H9 (cell line): ENCODE measurements around the gene ZSCAN22. TPM values are rescaled to one million over a fixed set of nuclear protein-coding genes. Genes with fewer than 3 reads are reported as not detected.
A peak's percentile ranks its signal among the peaks of the same experiment; 100 is the strongest.

Source experiments
- DNase-seq: peaks from one replicate; pipeline ENCODE4 v3.0.0-alpha.2; 2017
- H2AFZ ChIP-seq: one replicate; pipeline ENCODE4 v1.6.1; 2013; ENCODE audit warnings: mild to moderate bottlenecking, low read length, control low read depth, moderate library complexity
- H2AK5ac ChIP-seq: 2 replicates; pipeline ENCODE4 v1.6.1; 2013; ENCODE audit warnings: low read length, control low read depth, mixed read lengths; ENCODE audit not compliant: insufficient read length
- H2BK120ac ChIP-seq: one replicate; pipeline ENCODE4 v1.6.1; 2013; ENCODE audit warnings: low read depth, mild to moderate bottlenecking, low read length, control low read depth, inconsistent platforms; ENCODE audit not compliant: poor library complexity, severe bottlenecking
- H2BK12ac ChIP-seq: 2 replicates; pipeline ENCODE4 v1.6.1; 2013; ENCODE audit warnings: low read length, control low read depth, mixed read lengths, low read depth; ENCODE audit not compliant: insufficient read length
- H2BK15ac ChIP-seq: 2 replicates; pipeline ENCODE4 v1.6.1; 2013; ENCODE audit warnings: low read depth, low read length, control low read depth
- H2BK20ac ChIP-seq: one replicate; pipeline ENCODE4 v1.6.1; 2013; ENCODE audit warnings: low read depth, mild to moderate bottlenecking, low read length, control low read depth, inconsistent platforms; ENCODE audit not compliant: poor library complexity, severe bottlenecking
- H2BK5ac ChIP-seq: 2 replicates; pipeline ENCODE4 v1.6.1; 2013; ENCODE audit warnings: low read length, control low read depth, mixed read lengths; ENCODE audit not compliant: insufficient read length
- H3K14ac ChIP-seq: 2 replicates; pipeline ENCODE4 v1.6.1; 2013; ENCODE audit warnings: low read length, control low read depth; ENCODE audit not compliant: insufficient read depth
- H3K18ac ChIP-seq: 2 replicates; pipeline ENCODE4 v1.6.1; 2013; ENCODE audit warnings: low read depth, mild to moderate bottlenecking, mixed read lengths, low read length, control low read depth; ENCODE audit not compliant: insufficient read length
- H3K23ac ChIP-seq: 2 replicates; pipeline ENCODE4 v1.6.1; 2013; ENCODE audit warnings: low read length, control low read depth, mixed read lengths, low read depth; ENCODE audit not compliant: insufficient read length
- H3K23me2 ChIP-seq: 2 replicates; pipeline ENCODE4 v1.6.1; 2013; ENCODE audit warnings: low read depth, mild to moderate bottlenecking, mixed read lengths, low read length, control low read depth; ENCODE audit not compliant: insufficient read length, poor library complexity, severe bottlenecking
- H3K27ac ChIP-seq: 2 replicates; pipeline ENCODE4 v1.5.1; 2013; ENCODE audit warnings: low read length, control low read depth, mixed read lengths, low read depth; ENCODE audit not compliant: insufficient read length
- H3K27me3 ChIP-seq: 2 replicates; pipeline ENCODE4 v1.6.1; 2013; ENCODE audit warnings: low read length, control low read depth, inconsistent platforms; ENCODE audit not compliant: insufficient read depth
- H3K4ac ChIP-seq: 2 replicates; pipeline ENCODE4 v1.6.1; 2013; ENCODE audit warnings: low read depth, mild to moderate bottlenecking, control low read depth, inconsistent platforms, low read length, moderate library complexity
- H3K4me1 ChIP-seq: 2 replicates; pipeline ENCODE4 v1.6.1; 2013; ENCODE audit warnings: low read length, control low read depth, inconsistent platforms; ENCODE audit not compliant: insufficient read depth
- H3K4me2 ChIP-seq: 2 replicates; pipeline ENCODE4 v1.6.1; 2013; ENCODE audit warnings: low read length, control low read depth, mixed read lengths; ENCODE audit not compliant: insufficient read length, insufficient read depth
- H3K56ac ChIP-seq: 2 replicates; pipeline ENCODE4 v1.6.1; 2013; ENCODE audit warnings: low read depth, mild to moderate bottlenecking, mixed read lengths, low read length, control low read depth; ENCODE audit not compliant: insufficient read length
- H3K79me1 ChIP-seq: 2 replicates; pipeline ENCODE4 v1.6.1; 2013; ENCODE audit warnings: low read depth, mild to moderate bottlenecking, moderate library complexity, low read length, control low read depth, inconsistent platforms; ENCODE audit not compliant: insufficient read depth, poor library complexity, severe bottlenecking
- H3K79me2 ChIP-seq: 2 replicates; pipeline ENCODE4 v1.6.1; 2013; ENCODE audit warnings: low read length, control low read depth, inconsistent platforms; ENCODE audit not compliant: insufficient read depth
- H3K9ac ChIP-seq: 2 replicates; pipeline ENCODE4 v1.6.1; 2013; ENCODE audit warnings: low read length, control low read depth, mixed read lengths; ENCODE audit not compliant: insufficient read length; ENCODE audit errors: extremely low read depth
- H3K9me3 ChIP-seq: one replicate; pipeline ENCODE4 v1.6.1; 2013; ENCODE audit warnings: low read depth, low read length, inconsistent platforms; ENCODE audit not compliant: control insufficient read depth
- H3T11ph ChIP-seq: one replicate; pipeline ENCODE4 v1.6.1; 2013; ENCODE audit warnings: mild to moderate bottlenecking, low read length, control low read depth, inconsistent platforms
- H4K20me1 ChIP-seq: one replicate; pipeline ENCODE4 v1.6.1; 2013; ENCODE audit not compliant: control insufficient read depth, insufficient read length, insufficient read depth
- H4K5ac ChIP-seq: 2 replicates; pipeline ENCODE4 v1.6.1; 2013; ENCODE audit warnings: low read depth, mild to moderate bottlenecking, mixed read lengths, low read length, control low read depth; ENCODE audit not compliant: insufficient read length
- H4K8ac ChIP-seq: replicated peaks from 2 replicates; pipeline ENCODE4 v1.6.1; 2013; ENCODE audit warnings: low read length, control low read depth, mixed read lengths, low read depth; ENCODE audit not compliant: insufficient read length
- H4K91ac ChIP-seq: 2 replicates; pipeline ENCODE4 v1.6.1; 2013; ENCODE audit warnings: low read depth, mild to moderate bottlenecking, moderate library complexity, mixed read lengths, low read length, control low read depth; ENCODE audit not compliant: insufficient read length
- H3K27ac Mint-ChIP-seq, 3 experiments: 2 replicates in 2 of 3; 3 replicates in 1 of 3; pipeline ENCODE4 v1.8.0; 2020 to 2021; ENCODE audit warnings: mixed read lengths in 3 of 3, mild to moderate bottlenecking in 1 of 3, moderate library complexity in 1 of 3
- H3K27me3 Mint-ChIP-seq: 2 replicates; pipeline ENCODE4 v1.8.0; 2021; ENCODE audit warnings: low read depth, mild to moderate bottlenecking, moderate library complexity, mixed read lengths
- H3K36me3 Mint-ChIP-seq, 3 experiments: 2 replicates in 2 of 3; 3 replicates in 1 of 3; pipeline ENCODE4 v1.8.0; 2020 to 2021; ENCODE audit warnings: low read depth in 3 of 3, mixed read lengths in 3 of 3; ENCODE audit not compliant: insufficient read depth in 1 of 3
- H3K4me1 Mint-ChIP-seq, 2 experiments: 2 replicates each; pipeline ENCODE4 v1.8.0; 2020; ENCODE audit warnings: mixed read lengths in 2 of 2
- H3K4me3 Mint-ChIP-seq, 2 experiments: 2 replicates in 1 of 2; 3 replicates in 1 of 2; pipeline ENCODE4 v1.8.0; 2020 to 2021; ENCODE audit warnings: mild to moderate bottlenecking in 2 of 2, mixed read lengths in 2 of 2, moderate library complexity in 1 of 2
- H3K9me3 Mint-ChIP-seq, 2 experiments: 2 replicates in 1 of 2; 3 replicates in 1 of 2; pipeline ENCODE4 v1.8.0; 2020; ENCODE audit warnings: mild to moderate bottlenecking in 2 of 2, mixed read lengths in 2 of 2, moderate library complexity in 1 of 2
- CTCF ChIP-seq: fragments of 200-600 bp; sonication (generic); conservative IDR thresholded peaks from 3 replicates; pipeline ENCODE4 v1.8.0; 2021; ENCODE audit warnings: antibody characterized with exemption, mild to moderate bottlenecking
- WGBS: extraction: QIAGEN DNeasy Blood & Tissue Kit; methylation state at CpG from one replicate; pipeline ENCODE4 v1.1.7; 2013; ENCODE audit warnings: missing lambda C conversion rate, low lambda C conversion rate, mixed read lengths; ENCODE audit not compliant: insufficient read length; ENCODE audit errors: extremely low coverage; 5-methylcytosine and 5-hydroxymethylcytosine counted together
- total RNA-seq: library from RNA; stranded (reverse); gene quantifications from 2 replicates; pipeline ENCODE4 v1.2.1, GENCODE V29; 2021

The ZSCAN22 gene
- total RNA-seq, 1 experiment from 2014 or later = 4.8 TPM

- Mint-ChIP-seq H3K27me3 (no peaks in the 10 kb centered on the region), H3K36me3 (no peaks in the 10 kb centered on the region), H3K9me3 (no peaks in the 10 kb centered on the region), H3K4me3 (peak overlapping the region; percentile 82 to 86), H3K27ac (no peak overlapping the region), H3K4me1 (peaks cover 8 to 11% of the 10 kb centered on the region in 2 experiments)
- Histone ChIP-seq H4K91ac (no peak overlapping the region), H3K23ac (no peak overlapping the region), H3K9ac (no peak overlapping the region), H3K23me2 (peaks cover 10% of the 10 kb centered on the region), H2AK5ac (no peak overlapping the region), H3K4me2 (no peak overlapping the region), H4K5ac (no peak overlapping the region), H3T11ph (no peak overlapping the region), H3K56ac (no peak overlapping the region), H3K27me3 (no peaks in the 10 kb centered on the region), H3K79me1 (no peaks in the 10 kb centered on the region), H2BK20ac (no peak overlapping the region), H3K27ac (no peak overlapping the region), H4K20me1 (no peaks in the 10 kb centered on the region), H3K4me1 (peaks cover 3% of the 10 kb centered on the region; the same call in 1 of the 2 replicates), H3K14ac (no peak overlapping the region), H4K8ac (no peak overlapping the region), H2AFZ (no peak overlapping the region), H3K4ac (no peak overlapping the region), H3K18ac (no peak overlapping the region), H2BK5ac (no peak overlapping the region), H3K9me3 (no peaks in the 10 kb centered on the region), H2BK12ac (no peak overlapping the region), H2BK15ac (no peak overlapping the region), H3K79me2 (no peaks in the 10 kb centered on the region), H2BK120ac (no peak overlapping the region)
- DNase-seq = no peak
- no CpG with 5 or more reads among the region's 6 CpGs for WGBS
- TF ChIP-seq CTCF = no peak
Measured at GRCh38 chr19:58379246-58379645, 52.5 kb downstream of the ZSCAN22 start.
